ENCODE results near the gene PPM1E. TPM values are rescaled to one million over a fixed set of nuclear protein-coding genes. Genes with fewer than 3 reads are reported as not detected.

PPM1E gene
- polyA plus RNA-seq, 3 donors: not detected

DNA sequence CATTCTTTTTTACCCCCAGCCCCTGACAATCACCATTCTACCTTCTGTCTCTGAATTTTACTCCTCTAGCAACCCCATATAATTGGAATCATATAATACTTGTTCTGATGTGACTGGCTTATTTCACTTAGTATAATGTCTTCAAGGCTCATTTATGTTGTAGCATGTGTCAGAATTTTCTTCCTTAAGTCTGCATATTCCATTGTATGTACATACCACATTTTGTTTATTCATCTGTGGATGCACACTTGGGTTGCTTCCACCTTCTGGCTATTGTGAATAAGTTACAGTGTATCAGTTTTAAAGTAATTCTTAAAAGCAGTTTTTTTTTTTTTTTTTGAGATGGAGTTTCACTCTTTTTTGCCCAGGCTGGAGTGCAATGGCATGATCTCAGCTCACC, 24.7 kb upstream of the PPM1E start:
- Mint-ChIP-seq H3K4me1 (no peaks in the 10 kb centered on the region), H3K27me3 (ENCODE audit: low read depth in 3 of 3) (no peaks in the 10 kb centered on the region), H3K36me3 (peaks cover 9 to 13% of the 10 kb centered on the region in 2 donors), H3K4me3 (no peak overlapping the region), H3K27ac (no peak overlapping the region), H3K9me3 (no peaks in the 10 kb centered on the region)
- intact Hi-C loops (cut with micrococcal nuclease): no loop called here
- Histone ChIP-seq H3K27me3 (ENCODE audit: control insufficient read depth in 2 of 2, insufficient read depth in 2 of 2, low read length in 2 of 2) (no peaks in the 10 kb centered on the region), H4K20me1 (ENCODE audit: insufficient read depth, low read length) (no peaks in the 10 kb centered on the region), H3K9ac (ENCODE audit: insufficient read depth, low read length, poor library complexity, severe bottlenecking) (no peak overlapping the region), H3K27ac (ENCODE audit: low read depth in 1 of 2, low read length in 2 of 2) (no peak overlapping the region), H3K36me3 (replicated peaks in 1 of 2; ENCODE audit: control insufficient read depth in 1 of 2, insufficient read depth in 2 of 2, low read length in 2 of 2) (peaks cover 0 to 7% of the 10 kb centered on the region in 2 donors), H3K9me3 (replicated peaks in 1 of 2; ENCODE audit: control insufficient read depth in 1 of 2, insufficient read depth in 1 of 2, low read length in 2 of 2) (no peaks in the 10 kb centered on the region), H3K4me3 (replicated peaks in 1 of 3; ENCODE audit: low read depth in 2 of 3, low read length in 3 of 3) (no peak overlapping the region), H3K79me2 (ENCODE audit: insufficient read depth, low read length) (no peaks in the 10 kb centered on the region), H2AFZ (ENCODE audit: insufficient read depth, low read depth, low read length, poor library complexity, severe bottlenecking) (no peak overlapping the region), H3K4me2 (replicated peaks; ENCODE audit: extremely low read depth, low read length, poor library complexity, severe bottlenecking) (no peak overlapping the region), H3K4me1 (ENCODE audit: control insufficient read depth in 1 of 2, insufficient read depth in 2 of 2, low read length in 2 of 2) (no peaks in the 10 kb centered on the region)
- DNase-seq: no peak
- TF ChIP-seq, protein P1, sequence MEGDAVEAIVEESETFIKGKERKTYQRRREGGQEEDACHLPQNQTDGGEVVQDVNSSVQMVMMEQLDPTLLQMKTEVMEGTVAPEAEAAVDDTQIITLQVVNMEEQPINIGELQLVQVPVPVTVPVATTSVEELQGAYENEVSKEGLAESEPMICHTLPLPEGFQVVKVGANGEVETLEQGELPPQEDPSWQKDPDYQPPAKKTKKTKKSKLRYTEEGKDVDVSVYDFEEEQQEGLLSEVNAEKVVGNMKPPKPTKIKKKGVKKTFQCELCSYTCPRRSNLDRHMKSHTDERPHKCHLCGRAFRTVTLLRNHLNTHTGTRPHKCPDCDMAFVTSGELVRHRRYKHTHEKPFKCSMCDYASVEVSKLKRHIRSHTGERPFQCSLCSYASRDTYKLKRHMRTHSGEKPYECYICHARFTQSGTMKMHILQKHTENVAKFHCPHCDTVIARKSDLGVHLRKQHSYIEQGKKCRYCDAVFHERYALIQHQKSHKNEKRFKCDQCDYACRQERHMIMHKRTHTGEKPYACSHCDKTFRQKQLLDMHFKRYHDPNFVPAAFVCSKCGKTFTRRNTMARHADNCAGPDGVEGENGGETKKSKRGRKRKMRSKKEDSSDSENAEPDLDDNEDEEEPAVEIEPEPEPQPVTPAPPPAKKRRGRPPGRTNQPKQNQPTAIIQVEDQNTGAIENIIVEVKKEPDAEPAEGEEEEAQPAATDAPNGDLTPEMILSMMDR (IDR thresholded peaks at IDR 0.05): no peak

DNA sequence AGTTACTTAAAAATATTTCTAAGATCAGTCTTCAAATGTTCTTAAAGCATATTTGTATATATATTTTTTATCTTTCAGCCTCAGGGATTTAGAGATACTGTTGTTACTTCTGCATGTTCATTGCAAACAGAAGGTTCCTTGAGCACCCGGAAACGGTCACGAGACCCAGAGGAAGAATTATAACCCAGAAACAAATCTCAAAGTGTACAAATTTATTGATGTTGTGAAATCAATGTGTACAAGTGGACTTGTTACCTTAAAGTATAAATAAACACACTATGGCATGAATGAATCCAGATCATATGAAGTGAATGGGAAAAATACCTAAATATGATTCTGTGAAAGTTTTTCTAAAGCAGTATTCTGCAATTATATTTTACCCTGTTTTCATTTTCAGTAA, 21.6 kb upstream of the PPM1E start:
- intact Hi-C loops (cut with micrococcal nuclease): no loop called here
- Histone ChIP-seq H3K9ac (ENCODE audit: insufficient read depth, low read length, poor library complexity, severe bottlenecking) (no peak overlapping the region), H3K36me3 (replicated peaks in 1 of 2; ENCODE audit: control insufficient read depth in 1 of 2, insufficient read depth in 2 of 2, low read length in 2 of 2) (peaks cover 0 to 7% of the 10 kb centered on the region in 2 donors), H3K4me3 (replicated peaks in 1 of 3; ENCODE audit: low read depth in 2 of 3, low read length in 3 of 3) (no peak overlapping the region), H3K79me2 (ENCODE audit: insufficient read depth, low read length) (no peaks in the 10 kb centered on the region), H3K27ac (ENCODE audit: low read depth in 1 of 2, low read length in 2 of 2) (no peak overlapping the region), H3K4me1 (ENCODE audit: control insufficient read depth in 1 of 2, insufficient read depth in 2 of 2, low read length in 2 of 2) (no peaks in the 10 kb centered on the region), H2AFZ (ENCODE audit: insufficient read depth, low read depth, low read length, poor library complexity, severe bottlenecking) (no peak overlapping the region), H3K27me3 (ENCODE audit: control insufficient read depth in 2 of 2, insufficient read depth in 2 of 2, low read length in 2 of 2) (no peaks in the 10 kb centered on the region), H3K9me3 (replicated peaks in 1 of 2; ENCODE audit: control insufficient read depth in 1 of 2, insufficient read depth in 1 of 2, low read length in 2 of 2) (no peaks in the 10 kb centered on the region), H3K4me2 (replicated peaks; ENCODE audit: extremely low read depth, low read length, poor library complexity, severe bottlenecking) (no peak overlapping the region), H4K20me1 (ENCODE audit: insufficient read depth, low read length) (no peaks in the 10 kb centered on the region)
- no peak for DNase-seq
- TF ChIP-seq, protein P1 (IDR thresholded peaks at IDR 0.05): no peak
- H3K4me1 Mint-ChIP-seq: no peaks in the 10 kb centered on the region
- H3K36me3 Mint-ChIP-seq: peaks cover 8 to 11% of the 10 kb centered on the region in 2 donors
- no CpG with 5 or more reads among the region's 3 CpGs for WGBS (ENCODE audit: insufficient coverage)
- peaks cover 0 to 1% (median 0%) of the 10 kb centered on the region in 3 donors for H3K27me3 Mint-ChIP-seq (ENCODE audit: low read depth in 3 of 3)
- no peak overlapping the region for H3K27ac Mint-ChIP-seq
- no peak overlapping the region for H3K4me3 Mint-ChIP-seq
- H3K9me3 Mint-ChIP-seq: no peaks in the 10 kb centered on the region

All from CD14-positive monocyte (primary cell).